ENCODE data around the gene PHF5A. TPM values are rescaled to one million over a fixed set of nuclear protein-coding genes. Genes with fewer than 3 reads are reported as not detected.

PHF5A gene
- total RNA-seq, 1 donor from 2014 or later: 36.1 TPM

DNA sequence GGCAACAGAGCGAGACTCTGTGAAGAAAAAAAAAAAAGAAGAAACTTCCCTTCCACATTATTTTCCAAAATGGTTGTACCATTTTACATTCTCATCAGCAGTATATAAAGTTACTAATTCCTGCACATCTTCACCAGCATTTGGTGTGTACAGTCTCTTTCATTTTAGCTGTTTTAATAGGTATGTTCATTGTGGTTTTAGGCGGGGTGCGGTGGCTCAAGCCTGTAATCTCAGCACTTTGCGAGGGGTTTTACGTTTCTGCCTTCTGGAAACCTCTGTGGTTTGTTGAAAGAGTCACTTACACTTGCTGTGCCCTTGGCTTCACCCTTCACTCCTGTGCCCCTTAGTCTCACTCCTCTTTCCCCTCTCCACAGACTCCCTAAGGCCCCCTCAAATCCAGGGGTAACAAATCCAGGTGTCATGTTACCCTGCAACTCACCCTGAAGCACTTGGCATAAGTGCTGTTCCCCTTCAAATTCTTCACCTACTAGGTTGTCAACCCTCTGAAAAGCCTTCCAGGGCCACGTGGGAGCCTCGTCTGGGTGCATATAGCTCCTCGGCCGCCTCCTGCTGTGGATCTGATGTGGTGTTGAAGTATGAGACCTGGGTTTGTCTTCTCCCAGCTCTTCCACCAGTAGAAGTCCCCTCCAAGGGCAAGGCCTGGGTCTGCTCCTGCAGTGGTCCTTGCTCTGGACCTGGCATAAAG is 42.7 kb downstream of the PHF5A start:
- peaks cover 2% of the 10 kb centered on the region for H3K4me1 Mint-ChIP-seq (ENCODE audit: low read depth, unreplicated experiment)
- H3K36me3 Mint-ChIP-seq (ENCODE audit: unreplicated experiment): no peaks in the 10 kb centered on the region
- H3K27ac Mint-ChIP-seq (ENCODE audit: unreplicated experiment): no peak overlapping the region
- H3K27me3 Mint-ChIP-seq (ENCODE audit: unreplicated experiment): no peaks in the 10 kb centered on the region
- TF ChIP-seq, protein P1, sequence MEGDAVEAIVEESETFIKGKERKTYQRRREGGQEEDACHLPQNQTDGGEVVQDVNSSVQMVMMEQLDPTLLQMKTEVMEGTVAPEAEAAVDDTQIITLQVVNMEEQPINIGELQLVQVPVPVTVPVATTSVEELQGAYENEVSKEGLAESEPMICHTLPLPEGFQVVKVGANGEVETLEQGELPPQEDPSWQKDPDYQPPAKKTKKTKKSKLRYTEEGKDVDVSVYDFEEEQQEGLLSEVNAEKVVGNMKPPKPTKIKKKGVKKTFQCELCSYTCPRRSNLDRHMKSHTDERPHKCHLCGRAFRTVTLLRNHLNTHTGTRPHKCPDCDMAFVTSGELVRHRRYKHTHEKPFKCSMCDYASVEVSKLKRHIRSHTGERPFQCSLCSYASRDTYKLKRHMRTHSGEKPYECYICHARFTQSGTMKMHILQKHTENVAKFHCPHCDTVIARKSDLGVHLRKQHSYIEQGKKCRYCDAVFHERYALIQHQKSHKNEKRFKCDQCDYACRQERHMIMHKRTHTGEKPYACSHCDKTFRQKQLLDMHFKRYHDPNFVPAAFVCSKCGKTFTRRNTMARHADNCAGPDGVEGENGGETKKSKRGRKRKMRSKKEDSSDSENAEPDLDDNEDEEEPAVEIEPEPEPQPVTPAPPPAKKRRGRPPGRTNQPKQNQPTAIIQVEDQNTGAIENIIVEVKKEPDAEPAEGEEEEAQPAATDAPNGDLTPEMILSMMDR (IDR thresholded peaks at IDR 0.05; ENCODE audit: partially characterized antibody, unreplicated experiment): no peak
- no peaks in the 10 kb centered on the region for H3K9me3 Mint-ChIP-seq (ENCODE audit: unreplicated experiment)
- DNase-seq: no peak
- H3K4me3 Mint-ChIP-seq (ENCODE audit: unreplicated experiment): no peak overlapping the region

- peaks cover 3% of the 10 kb centered on the region for H3K4me1 Mint-ChIP-seq (ENCODE audit: low read depth, unreplicated experiment)
- no peak overlapping the region for H3K27ac Mint-ChIP-seq (ENCODE audit: unreplicated experiment)
- TF ChIP-seq, protein P1 (IDR thresholded peaks at IDR 0.05; ENCODE audit: partially characterized antibody, unreplicated experiment): no peak
These were observed 49.8 kb downstream of the PHF5A start for GRCh38 chr22:41418717-41419116.

DNA sequence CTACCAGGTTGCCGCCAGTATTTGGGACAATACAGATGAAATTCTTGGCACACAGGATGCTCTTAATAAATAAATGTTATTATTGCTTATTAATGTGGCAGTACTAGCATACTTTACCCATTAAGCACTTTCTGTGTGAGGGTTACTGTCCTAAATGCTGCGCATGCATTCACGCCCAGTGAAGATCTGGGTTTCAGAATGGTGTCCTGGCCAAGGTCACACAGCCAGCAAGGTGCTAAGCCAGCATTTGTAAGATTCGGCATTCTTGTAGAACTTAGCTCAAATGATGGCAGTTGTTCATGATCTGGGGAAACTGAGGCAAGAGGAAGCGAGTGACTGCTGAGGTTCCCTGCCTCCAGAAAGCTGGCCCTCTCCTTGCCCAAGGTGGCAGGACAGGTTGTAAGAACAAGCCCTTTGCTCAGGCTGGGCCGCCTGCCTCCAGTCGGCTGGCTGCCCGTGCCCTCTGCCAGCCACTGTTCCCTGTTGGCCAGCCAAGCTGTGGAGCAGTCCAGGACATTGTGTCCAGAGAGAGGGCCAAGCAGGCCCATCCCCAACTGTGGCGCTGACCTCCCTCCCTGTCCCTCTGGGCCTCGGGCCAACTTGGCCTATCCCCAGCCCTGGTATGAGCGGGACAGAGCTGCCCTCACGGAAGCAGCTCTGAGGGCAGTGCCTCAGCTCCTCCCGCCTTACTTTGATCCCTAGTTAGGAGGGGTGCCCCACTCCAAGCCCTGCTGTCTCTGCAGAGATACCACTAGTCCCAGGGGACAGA is 50.7 kb downstream of the PHF5A start:
- Mint-ChIP-seq H3K27ac (ENCODE audit: unreplicated experiment) (no peak overlapping the region), H3K4me3 (ENCODE audit: unreplicated experiment) (no peak overlapping the region), H3K9me3 (ENCODE audit: unreplicated experiment) (peaks cover 4% of the 10 kb centered on the region), H3K4me1 (ENCODE audit: low read depth, unreplicated experiment) (peaks cover 3% of the 10 kb centered on the region), H3K27me3 (ENCODE audit: unreplicated experiment) (peaks cover 1% of the 10 kb centered on the region), H3K36me3 (ENCODE audit: unreplicated experiment) (no peaks in the 10 kb centered on the region)
- DNase-seq: no peak
- TF ChIP-seq, protein P1 (IDR thresholded peaks at IDR 0.05; ENCODE audit: partially characterized antibody, unreplicated experiment): no peak

More at GRCh38 chr22:41418717-41419116, 49.8 kb downstream of the PHF5A start:
- Mint-ChIP-seq H3K9me3 (ENCODE audit: unreplicated experiment) (peaks cover 4% of the 10 kb centered on the region), H3K27me3 (ENCODE audit: unreplicated experiment) (peaks cover 1% of the 10 kb centered on the region), H3K4me3 (ENCODE audit: unreplicated experiment) (no peak overlapping the region), H3K36me3 (ENCODE audit: unreplicated experiment) (no peaks in the 10 kb centered on the region)
- no peak for DNase-seq

DNA sequence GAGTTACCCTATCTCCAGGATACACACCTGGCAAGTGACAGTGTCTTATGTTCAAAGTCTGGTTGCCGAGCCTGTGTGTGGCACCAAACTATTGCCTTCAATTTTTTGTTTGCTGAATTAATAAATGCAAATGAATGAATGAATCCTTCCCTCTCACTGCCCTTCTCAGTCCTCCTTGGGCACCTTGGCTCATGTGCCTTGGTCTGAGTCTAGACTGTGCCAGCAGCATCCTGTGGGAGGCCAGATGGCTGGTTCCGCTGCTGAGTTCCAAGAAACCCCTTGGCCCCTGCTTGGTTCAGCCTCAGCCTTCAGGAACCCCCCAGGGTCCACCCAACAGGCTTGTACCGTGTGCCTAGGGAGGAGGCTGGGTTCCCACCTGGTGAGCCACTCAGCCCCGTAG is 52.9 kb downstream of the PHF5A start:
- Mint-ChIP-seq H3K4me3 (ENCODE audit: unreplicated experiment) (no peak overlapping the region), H3K27me3 (ENCODE audit: unreplicated experiment) (peaks cover 1% of the 10 kb centered on the region), H3K27ac (ENCODE audit: unreplicated experiment) (no peak overlapping the region), H3K9me3 (ENCODE audit: unreplicated experiment) (peaks cover 4% of the 10 kb centered on the region), H3K4me1 (ENCODE audit: low read depth, unreplicated experiment) (peaks cover 10% of the 10 kb centered on the region), H3K36me3 (ENCODE audit: unreplicated experiment) (no peaks in the 10 kb centered on the region)
- TF ChIP-seq, protein P1 (IDR thresholded peaks at IDR 0.05; ENCODE audit: partially characterized antibody, unreplicated experiment): no peak
- no peak for DNase-seq
